Activated CD4-positive, alpha-beta T cell treated with anti-CD3 and anti-CD28 coated beads for 4 hours (primary cell): ENCODE data around the gene DDX39B.
A peak's percentile ranks its signal among the peaks of the same experiment; 100 is the strongest.

Experiments used
- DNase-seq, 2 donors: peaks; one replicate each; pipeline ENCODE4 v3.0.0-alpha.2; 2020

Gene DDX39B

DNA sequence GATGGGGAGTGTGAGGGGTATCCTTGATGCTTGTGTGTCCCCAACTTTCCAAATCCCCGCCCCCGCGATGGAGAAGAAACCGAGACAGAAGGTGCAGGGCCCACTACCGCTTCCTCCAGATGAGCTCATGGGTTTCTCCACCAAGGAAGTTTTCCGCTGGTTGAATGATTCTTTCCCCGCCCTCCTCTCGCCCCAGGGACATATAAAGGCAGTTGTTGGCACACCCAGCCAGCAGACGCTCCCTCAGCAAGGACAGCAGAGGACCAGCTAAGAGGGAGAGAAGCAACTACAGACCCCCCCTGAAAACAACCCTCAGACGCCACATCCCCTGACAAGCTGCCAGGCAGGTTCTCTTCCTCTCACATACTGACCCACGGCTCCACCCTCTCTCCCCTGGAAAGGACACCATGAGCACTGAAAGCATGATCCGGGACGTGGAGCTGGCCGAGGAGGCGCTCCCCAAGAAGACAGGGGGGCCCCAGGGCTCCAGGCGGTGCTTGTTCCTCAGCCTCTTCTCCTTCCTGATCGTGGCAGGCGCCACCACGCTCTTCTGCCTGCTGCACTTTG is 33.6 kb upstream of the DDX39B start, which contains the start of gene TNF:
TNF (plus strand) TSS at position 231 of the 567 bp plus-strand sequence; CDS start at position 408, 177 bp downstream.
- peak; percentile 87 to 89 for DNase-seq

DNA sequence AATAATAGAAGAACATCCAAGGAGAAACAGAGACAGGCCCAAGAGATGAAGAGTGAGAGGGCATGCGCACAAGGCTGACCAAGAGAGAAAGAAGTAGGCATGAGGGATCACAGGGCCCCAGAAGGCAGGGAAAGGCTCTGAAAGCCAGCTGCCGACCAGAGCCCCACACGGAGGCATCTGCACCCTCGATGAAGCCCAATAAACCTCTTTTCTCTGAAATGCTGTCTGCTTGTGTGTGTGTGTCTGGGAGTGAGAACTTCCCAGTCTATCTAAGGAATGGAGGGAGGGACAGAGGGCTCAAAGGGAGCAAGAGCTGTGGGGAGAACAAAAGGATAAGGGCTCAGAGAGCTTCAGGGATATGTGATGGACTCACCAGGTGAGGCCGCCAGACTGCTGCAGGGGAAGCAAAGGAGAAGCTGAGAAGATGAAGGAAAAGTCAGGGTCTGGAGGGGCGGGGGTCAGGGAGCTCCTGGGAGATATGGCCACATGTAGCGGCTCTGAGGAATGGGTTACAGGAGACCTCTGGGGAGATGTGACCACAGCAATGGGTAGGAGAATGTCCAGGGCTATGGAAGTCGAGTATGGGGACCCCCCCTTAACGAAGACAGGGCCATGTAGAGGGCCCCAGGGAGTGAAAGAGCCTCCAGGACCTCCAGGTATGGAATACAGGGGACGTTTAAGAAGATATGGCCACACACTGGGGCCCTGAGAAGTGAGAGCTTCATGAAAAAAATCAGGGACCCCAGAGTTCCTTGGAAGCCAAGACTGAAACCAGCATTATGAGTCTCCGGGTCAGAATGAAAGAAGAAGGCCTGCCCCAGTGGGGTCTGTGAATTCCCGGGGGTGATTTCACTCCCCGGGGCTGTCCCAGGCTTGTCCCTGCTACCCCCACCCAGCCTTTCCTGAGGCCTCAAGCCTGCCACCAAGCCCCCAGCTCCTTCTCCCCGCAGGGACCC is 32.6 kb upstream of the DDX39B start:
- DNase-seq: peak in 1 of 2 donors; percentile 43

DNA sequence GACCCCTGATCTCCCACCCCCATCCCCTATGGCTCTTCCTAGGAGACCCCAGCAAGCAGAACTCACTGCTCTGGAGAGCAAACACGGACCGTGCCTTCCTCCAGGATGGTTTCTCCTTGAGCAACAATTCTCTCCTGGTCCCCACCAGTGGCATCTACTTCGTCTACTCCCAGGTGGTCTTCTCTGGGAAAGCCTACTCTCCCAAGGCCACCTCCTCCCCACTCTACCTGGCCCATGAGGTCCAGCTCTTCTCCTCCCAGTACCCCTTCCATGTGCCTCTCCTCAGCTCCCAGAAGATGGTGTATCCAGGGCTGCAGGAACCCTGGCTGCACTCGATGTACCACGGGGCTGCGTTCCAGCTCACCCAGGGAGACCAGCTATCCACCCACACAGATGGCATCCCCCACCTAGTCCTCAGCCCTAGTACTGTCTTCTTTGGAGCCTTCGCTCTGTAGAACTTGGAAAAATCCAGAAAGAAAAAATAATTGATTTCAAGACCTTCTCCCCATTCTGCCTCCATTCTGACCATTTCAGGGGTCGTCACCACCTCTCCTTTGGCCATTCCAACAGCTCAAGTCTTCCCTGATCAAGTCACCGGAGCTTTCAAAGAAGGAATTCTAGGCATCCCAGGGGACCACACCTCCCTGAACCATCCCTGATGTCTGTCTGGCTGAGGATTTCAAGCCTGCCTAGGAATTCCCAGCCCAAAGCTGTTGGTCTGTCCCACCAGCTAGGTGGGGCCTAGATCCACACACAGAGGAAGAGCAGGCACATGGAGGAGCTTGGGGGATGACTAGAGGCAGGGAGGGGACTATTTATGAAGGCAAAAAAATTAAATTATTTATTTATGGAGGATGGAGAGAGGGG is 31.7 kb upstream of the DDX39B start:
- DNase-seq: no peak

DNA sequence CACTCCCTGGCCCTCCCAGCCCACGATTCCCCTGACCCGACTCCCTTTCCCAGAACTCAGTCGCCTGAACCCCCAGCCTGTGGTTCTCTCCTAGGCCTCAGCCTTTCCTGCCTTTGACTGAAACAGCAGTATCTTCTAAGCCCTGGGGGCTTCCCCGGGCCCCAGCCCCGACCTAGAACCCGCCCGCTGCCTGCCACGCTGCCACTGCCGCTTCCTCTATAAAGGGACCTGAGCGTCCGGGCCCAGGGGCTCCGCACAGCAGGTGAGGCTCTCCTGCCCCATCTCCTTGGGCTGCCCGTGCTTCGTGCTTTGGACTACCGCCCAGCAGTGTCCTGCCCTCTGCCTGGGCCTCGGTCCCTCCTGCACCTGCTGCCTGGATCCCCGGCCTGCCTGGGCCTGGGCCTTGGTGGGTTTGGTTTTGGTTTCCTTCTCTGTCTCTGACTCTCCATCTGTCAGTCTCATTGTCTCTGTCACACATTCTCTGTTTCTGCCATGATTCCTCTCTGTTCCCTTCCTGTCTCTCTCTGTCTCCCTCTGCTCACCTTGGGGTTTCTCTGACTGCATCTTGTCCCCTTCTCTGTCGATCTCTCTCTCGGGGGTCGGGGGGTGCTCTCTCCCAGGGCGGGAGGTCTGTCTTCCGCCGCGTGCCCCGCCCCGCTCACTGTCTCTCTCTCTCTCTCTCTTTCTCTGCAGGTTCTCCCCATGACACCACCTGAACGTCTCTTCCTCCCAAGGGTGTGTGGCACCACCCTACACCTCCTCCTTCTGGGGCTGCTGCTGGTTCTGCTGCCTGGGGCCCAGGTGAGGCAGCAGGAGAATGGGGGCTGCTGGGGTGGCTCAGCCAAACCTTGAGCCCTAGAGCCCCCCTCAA is 30.5 kb upstream of the DDX39B start, which contains the start of gene LTA:
LTA (plus strand) TSS at position 249 of the 871 bp plus-strand sequence; CDS start at position 703, 454 bp downstream.
- peak; percentile 69 to 82 for DNase-seq

DNA sequence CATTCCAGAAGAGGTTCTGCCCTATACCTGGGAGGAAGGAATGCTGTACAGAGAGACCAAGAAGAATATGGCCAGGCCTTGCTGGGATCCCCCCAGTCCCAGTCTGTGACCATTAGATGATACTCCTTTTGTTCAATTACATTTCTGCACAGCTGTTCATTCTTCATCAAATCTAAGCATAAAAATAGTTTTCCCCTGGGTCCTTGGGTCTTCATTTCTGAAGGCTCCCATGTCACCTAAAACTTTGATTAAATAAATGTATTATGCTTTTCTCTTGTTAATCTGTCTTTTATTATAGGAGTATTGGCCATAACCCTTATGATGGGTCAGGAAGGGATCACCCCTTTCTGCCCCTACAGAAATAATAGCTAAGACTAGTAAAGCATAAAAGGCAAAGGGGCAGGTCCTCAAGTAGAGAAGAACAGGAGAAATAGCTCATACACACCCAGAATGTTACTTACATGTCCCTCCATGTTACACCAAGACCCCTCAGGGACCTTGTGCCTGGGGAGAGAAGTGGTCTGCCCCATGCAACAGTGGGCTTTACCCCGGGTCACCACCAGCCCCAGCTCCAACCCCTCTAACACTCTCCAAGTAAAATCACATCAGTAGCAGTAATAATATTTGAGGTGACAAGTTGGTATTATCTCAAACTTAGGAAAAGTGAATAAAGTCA is 28.2 kb upstream of the DDX39B start:
- DNase-seq: no peak

DNA sequence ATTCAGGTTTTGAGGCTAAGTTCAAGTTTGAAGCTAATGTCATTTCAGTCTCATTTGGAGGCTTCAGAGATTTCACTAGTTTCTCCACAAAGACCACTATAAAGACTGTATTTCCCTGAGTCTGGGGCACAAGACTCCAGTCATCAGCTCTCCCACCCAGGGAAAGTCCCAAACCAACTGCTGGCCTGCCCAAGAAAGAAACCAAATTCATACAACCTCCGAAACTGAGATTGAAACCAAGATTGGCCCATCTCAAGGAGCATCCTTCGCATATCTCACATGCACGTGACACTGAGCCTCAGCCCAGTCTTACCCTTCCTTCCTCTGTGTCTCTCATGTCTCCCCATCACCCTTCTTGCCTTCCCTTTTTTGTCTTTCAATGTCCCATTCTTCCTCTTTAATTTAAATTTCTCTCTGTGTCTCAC is 26.7 kb upstream of the DDX39B start:
- peak; percentile 68 to 71 for DNase-seq

DNA sequence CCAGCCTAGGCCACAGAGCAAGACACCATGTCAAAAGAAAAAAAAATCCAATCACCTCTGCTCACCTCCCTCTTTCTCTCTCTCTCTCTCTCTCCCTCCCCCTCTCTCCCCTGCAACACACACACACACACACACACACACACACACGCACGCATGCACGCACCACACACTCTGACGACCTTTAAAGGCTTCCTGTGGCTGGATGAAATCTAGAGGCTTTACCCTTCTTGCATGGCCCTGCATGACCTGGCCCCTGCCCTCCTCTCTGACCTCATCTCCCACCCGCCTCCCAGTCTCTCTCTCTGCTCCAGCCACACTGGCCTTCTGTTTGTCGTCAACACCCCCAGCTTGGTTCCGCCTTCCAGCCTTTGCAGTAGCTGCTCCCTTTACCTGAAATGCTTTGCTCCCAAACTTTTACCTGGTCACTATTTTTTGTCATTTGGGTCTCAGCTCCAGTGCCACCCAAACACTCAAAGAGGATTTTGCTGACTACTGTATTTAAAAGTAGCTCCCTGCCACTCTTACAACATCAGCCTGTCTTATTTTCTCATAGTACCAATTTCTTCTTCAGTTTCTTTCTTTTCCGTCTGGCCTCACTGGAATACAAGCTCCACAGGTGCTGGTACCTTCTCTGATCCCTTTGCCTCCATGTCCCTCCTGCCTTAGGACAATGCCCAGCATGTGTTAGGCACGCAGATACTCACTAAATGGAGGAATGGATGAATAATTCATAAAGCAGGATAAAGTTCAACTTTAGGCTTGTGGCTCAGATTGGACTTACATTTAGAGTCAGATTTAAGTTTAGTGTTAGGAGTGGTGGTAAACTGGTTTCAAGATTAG is 25.9 kb upstream of the DDX39B start:
- no peak for DNase-seq

DNA sequence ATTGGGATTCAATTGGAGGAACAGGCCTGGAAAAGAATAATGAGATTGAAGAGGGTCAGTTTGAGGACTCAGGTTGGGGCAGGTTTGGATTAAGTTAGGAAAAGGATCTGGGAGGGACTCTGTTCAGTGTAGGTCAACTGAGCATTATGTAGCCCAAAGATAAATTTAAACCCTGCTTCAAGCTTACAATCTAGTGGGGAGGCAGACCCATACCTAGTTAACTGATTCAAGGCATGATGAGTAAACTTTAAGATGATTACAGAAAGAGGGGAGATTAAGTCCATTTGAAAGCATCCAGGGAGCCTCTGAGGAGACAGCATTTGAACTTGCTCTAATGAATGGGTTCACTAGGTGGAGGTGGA is 18.9 kb upstream of the DDX39B start:
- no peak for DNase-seq

DNA sequence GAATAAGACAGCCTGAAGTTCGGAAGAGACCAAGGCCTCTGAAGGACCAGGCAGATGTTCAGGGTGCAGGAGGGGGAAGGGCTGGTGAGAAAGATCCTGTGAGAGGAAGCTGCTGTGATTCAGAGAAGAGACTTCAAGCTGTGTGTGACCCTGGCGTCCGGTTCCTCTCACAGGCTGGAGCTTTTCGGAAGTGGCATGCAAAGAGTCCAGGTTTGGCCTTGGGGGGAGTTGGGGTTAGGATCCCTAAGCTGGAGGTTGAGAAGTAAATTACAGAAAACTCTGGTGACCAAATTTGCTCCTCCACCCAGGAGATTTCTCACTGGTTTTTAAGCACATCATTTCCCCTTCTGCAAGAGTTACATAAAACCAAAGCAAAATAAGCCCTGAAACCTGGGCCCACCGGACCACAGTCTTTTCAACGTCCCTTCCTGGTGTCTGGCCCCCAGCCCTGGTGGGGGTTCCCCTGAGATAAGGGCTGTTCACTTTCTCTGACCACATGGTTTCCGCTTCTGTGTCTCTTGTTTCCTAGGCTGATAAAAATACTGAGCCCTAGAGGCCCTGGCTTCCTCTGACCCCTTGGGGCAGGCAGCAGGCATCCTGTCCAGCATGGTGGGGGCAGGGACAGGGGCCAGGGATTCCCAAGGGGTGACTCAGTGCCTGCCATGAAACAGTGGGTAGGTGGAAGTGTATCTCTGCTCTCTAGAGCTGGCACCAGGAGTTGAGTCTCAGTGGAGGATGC is 18.3 kb upstream of the DDX39B start:
- peak; percentile 44 to 57 for DNase-seq

DNA sequence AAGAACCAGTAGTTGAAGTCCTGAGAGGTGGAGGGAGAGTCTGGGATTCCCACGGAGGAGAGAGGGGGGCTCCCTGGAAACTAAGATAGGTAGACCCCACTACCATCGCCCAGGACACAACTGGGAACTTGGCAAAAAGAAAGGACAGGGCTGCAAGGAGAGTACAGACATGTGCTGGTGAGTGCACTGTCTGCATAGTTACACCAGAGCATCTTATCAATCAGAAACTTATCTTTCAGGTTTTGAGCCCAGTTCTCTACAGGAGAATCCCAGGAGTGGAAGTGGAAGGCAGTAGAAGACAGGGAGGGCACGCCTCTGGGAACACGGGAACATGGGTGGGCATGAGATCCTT is 17.8 kb upstream of the DDX39B start:
- no peak for DNase-seq

DNA sequence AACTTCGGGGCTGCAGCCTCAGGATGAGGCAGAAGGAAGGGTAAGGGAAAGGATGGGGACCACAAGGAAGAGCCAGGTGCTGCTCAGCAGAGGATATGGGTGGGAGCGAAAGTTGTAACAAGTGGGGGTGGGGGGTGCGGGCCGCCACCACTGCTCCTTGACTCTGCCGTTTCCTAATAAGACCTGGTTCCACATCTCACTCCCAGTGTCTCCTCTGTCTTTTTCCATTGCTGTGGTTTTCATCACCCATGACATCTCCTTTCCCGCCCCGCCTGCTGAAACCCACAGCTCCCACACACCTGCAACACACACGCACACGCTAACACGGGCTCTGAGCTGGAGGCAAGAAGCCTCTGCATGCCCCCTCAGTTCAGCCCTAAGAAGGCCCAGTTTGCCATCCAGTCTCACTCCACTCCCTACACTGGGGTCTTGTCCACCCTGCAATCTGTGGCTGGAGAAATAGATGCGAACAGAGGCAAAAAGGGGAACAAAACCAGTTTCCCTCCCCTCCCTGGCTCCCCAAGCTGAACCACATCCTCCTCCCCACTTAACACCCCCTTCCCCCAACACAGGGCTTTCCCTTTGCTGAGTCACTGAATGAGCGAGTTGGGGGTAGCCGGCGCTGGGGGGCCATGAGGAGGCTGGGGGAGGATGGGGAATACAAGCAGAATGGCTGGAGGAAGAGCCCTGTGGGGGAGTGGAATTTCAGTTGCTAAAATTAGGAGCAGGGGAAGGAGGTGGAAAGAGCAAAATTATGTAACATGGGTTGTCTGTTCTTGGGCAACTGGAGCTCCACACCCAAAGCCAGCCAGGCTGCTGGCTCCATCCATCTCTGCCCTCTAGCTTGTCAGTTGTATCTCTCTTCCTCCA is 17.1 kb upstream of the DDX39B start:
- DNase-seq: peak; percentile 72 to 81

DNA sequence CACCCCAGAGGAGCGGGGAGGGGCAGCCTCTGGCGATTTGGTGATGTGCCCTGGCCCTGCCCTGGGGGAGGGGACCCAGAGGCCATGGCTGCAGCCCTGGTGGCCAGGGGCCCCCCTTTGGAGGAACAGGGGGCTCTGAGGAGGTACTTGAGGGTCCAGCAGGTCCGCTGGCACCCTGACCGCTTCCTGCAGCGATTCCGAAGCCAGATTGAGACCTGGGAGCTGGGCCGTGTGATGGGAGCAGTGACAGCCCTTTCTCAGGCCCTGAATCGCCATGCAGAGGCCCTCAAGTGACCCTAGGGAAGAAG is 16.5 kb upstream of the DDX39B start:
- DNase-seq: no peak

DNA sequence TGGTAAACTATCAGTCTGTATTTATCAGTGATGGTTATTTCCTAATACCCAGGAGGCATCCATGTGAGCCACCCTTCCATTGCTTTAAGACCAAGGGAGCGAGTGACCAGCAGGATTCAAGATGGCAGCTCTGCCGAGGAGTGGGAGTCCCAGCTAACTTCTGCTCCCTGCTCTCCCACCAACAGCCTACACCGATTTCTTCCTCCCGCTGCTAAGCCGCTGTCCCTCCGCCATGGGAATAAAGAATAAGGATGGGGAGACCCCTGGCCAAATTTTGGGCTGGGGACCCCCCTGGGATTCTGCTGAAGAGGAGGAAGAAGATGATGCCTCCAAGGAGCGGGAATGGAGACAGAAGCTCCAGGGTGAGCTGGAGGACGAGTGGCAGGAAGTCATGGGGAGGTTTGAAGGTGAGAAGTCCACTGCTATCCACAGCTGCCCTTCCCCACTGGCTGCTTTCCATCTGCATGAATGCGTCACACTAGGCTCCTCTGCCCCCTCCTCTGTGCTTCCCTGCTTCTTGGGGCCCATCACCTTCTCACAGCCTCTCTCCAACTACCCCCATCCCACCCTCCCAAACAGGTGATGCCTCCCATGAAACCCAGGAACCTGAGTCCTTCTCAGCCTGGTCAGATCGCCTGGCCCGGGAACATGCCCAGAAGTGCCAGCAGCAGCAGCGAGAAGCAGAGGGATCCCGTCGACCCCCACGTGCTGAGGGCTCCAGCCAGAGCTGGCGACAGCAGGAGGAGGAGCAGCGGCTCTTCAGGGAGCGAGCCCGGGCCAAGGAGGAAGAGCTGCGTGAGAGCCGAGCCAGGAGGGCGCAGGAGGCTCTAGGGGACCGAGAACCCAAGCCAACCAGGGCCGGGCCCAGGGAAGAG is 15.9 kb upstream of the DDX39B start:
- DNase-seq: no peak

DNA sequence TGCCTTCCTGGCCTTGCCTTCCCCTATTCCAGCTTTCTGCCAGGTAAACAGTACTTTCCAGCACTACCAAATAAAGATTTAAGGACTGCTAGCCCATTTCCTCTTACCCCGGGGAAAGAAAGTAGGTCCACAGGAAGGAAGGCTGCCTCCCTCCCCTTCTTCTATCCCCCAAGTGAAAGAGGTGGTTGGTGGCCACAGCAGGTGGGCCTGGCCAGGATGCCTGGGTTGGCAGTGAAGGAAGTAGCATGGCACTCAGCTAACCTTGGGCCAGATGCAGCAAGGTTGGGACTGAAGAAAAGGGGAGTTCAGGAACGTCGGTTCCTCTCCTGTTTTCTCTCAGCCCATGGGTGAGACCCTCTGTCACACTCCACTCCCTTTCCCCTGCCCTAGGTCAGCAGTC is 14.5 kb upstream of the DDX39B start:
- no peak for DNase-seq

DNA sequence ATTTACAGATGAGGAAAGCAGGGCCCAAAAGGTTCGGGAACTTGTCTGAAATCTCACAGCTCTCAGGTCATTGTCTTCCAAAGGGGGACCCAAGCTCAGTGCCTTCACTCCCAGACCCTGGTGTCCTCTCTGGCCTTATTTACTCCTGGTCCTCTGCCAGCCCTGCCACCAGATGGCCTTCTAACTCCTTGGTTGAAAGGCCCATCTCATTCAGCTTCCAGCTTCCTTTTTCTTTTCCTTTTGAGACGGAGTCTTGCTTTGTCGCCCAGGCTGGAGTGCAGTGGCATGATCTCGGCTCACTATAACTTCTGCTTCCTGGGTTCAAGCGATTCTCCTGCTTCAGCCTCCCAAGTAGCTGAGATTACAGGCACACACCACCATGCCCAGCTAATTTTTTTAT is 9.6 kb upstream of the DDX39B start:
- DNase-seq: peak; percentile 67 to 70

DNA sequence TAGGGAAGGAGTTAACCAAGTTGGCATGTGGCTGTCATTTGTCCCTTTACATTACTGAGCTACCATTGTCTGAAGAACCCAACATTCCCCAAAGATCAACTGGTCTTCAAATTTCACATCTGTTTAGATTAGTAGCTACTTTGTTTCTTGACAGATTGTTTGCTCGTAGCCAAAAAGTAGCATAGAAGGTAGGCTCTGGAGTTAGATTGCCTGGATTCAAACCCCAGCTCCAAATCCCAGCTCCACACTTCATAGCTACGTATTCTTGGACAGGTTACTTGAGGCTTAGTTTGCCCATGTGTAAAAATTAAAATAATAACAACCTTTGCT is 6.7 kb upstream of the DDX39B start:
- DNase-seq: no peak

DNA sequence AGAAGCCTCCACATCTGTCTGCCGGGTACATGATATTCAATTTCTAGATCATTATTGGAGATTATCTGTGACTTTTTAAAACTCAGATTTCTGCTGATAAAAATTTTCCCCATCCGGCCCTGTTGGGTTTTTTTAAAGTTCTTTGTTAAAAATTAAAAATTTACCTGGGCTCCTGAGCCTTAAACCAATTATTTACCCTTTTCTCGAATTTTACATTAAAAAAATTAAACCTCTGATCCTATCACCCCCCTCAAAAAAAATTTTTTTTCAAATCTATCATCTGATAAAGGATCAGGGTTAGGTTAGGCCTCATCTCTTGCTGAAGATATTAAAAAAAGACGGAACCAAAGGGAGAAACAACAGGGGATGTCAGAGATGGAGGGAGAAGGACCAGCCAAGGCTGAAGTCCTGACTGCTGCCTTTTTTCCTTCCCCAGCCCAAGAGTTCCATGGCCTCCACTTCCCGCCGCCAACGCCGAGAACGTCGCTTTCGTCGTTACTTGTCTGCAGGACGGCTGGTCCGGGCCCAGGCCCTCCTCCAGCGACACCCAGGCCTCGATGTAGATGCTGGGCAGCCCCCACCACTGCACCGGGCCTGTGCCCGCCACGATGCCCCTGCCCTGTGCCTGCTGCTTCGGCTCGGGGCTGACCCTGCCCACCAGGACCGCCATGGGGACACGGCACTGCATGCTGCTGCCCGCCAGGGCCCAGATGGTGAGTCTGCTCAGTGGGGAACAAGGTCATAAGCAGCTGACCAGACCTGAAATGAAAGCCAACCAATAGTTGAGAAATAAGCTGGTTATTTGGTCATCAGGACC is 6.1 kb upstream of the DDX39B start:
- DNase-seq: no peak
